NCI-H1092 treated with DMSO at 0.1 percent for 48 hours (cell line): ENCODE data around the gene HMGB1.
A peak's percentile ranks its signal among the peaks of the same experiment; 100 is the strongest.

ENCODE experiments used
- DNase-seq: peaks from one replicate; lab custom pipeline; 2025; lab: John Stamatoyannopoulos, UW

HMGB1 gene

GRCh38 chr13:30429721-30430694, 35.7 kb downstream of the HMGB1 start:
- no peak for DNase-seq

- DNase-seq: no peak
Measured at GRCh38 chr13:30429235-30429634, 36.5 kb downstream of the HMGB1 start.

GRCh38 chr13:30423891-30424290, 41.8 kb downstream of the HMGB1 start:
- DNase-seq: no peak

GRCh38 chr13:30422054-30422839, 43.5 kb downstream of the HMGB1 start, which contains the start of gene UBE2L5:
Gene UBE2L5, plus strand, starts transcription at chr13:30422493. Its CDS starts 5,498 bp downstream, at chr13:30427991.
- peak; percentile 22 for DNase-seq

GRCh38 chr13:30421093-30422053, 44.4 kb downstream of the HMGB1 start:
- no peak for DNase-seq

- no peak for DNase-seq
Measured at GRCh38 chr13:30418717-30419459, 46.8 kb downstream of the HMGB1 start.

GRCh38 chr13:30418075-30418716, 47.5 kb downstream of the HMGB1 start:
- DNase-seq: no peak

- no peak for DNase-seq
Measured at GRCh38 chr13:30416471-30416870, 49.3 kb downstream of the HMGB1 start.

GRCh38 chr13:30415430-30416030, 50.2 kb downstream of the HMGB1 start:
- DNase-seq: no peak

- DNase-seq: no peak
Measured at GRCh38 chr13:30413842-30414241, 51.9 kb downstream of the HMGB1 start.

- DNase-seq: no peak
Measured at GRCh38 chr13:30412346-30412745, 53.4 kb downstream of the HMGB1 start.

- no peak for DNase-seq
Measured at GRCh38 chr13:30410705-30411125, 55.0 kb downstream of the HMGB1 start.

- no peak for DNase-seq
Measured at GRCh38 chr13:30409886-30410704, 55.6 kb downstream of the HMGB1 start.

- peak; percentile 59 for DNase-seq
Measured at GRCh38 chr13:30408319-30409101, 57.2 kb downstream of the HMGB1 start.

GRCh38 chr13:30406779-30407416, 58.8 kb downstream of the HMGB1 start:
- no peak for DNase-seq
